HG03439 (cell line): ENCODE data around the gene DGLUCY.
A peak's percentile ranks its signal among the peaks of the same experiment; 100 is the strongest.
"Not testable (repeated sequence)": the region's sequence is repeated elsewhere in the genome, so short reads cannot be mapped to it uniquely, and the experiment has no call there.

Experiments used
- ATAC-seq: cut with Tn5 transposase; IDR thresholded peaks from one replicate; pipeline ENCODE4 v1.9.1; 2021; ENCODE audit warnings: mild to moderate bottlenecking, moderate library complexity; ENCODE audit not compliant: unreplicated experiment

DGLUCY gene

GRCh38 chr14:91103116-91103515, 10.8 kb upstream of the DGLUCY start:
- ATAC-seq = no peak

- ATAC-seq = no peak
Measured at GRCh38 chr14:91108941-91109611, 4.8 kb upstream of the DGLUCY start.

- ATAC-seq = no peak
Measured at GRCh38 chr14:91111443-91111842, 2.4 kb upstream of the DGLUCY start.

GRCh38 chr14:91112194-91112593, 1.7 kb upstream of the DGLUCY start:
- no peak for ATAC-seq

DNA sequence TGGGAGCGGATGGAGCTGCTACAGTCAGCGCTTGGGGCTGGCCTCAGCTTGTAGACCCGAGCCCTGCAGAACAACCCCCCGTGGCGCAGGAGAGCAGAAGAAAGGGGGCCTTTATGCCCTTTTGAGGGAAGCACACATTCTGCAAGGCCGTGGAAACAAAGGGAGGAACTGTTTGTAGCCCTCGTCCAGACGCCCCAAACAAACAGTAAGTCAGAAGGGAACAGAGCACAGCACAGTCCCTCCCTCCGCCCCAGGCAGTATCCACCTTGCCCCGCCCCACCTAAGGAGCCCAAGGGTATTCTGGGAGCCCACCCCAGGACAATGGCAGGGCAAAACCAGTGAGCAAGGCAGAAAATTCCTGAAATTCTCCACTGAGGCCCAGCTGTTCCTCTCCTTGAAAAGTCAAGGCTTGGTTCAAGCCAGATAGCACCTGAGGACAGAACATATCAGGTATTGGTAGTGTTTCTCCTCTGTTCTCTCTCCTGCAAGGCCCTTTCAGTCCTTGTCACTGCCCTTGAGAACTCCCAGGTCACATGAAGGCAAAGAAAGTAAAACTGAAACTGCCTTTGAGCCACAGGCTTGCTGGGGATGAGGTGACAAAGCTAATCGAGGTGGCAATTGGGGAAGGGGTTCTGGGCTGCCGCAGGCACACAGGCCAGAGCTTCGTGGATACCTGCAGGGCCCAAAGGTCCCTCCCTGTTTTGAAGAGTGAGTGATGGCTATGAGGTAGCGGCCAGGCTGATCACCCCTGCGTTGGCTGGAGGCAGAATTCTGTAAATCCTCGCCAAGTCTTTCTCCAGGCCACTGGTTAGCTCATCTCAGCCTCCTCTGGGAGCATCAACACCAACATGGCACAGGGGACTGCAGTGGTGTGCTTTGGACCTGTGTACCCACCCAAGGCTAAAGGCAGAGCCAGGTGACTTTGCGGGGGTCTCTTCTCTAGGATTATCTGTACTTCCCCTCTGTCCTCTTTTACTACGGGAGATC, 499 bp downstream of the DGLUCY start:
- ATAC-seq = peak; percentile 70

GRCh38 chr14:91115986-91116770, 2.3 kb downstream of the DGLUCY start:
- ATAC-seq = no peak

- ATAC-seq = no peak
Measured at GRCh38 chr14:91116913-91117588, 3.2 kb downstream of the DGLUCY start.

- no peak for ATAC-seq
Measured at GRCh38 chr14:91117960-91118359, 4.1 kb downstream of the DGLUCY start.

- ATAC-seq = no peak
Measured at GRCh38 chr14:91118511-91119068, 4.7 kb downstream of the DGLUCY start.

GRCh38 chr14:91119556-91120311, 5.9 kb downstream of the DGLUCY start:
- ATAC-seq = no peak

DNA sequence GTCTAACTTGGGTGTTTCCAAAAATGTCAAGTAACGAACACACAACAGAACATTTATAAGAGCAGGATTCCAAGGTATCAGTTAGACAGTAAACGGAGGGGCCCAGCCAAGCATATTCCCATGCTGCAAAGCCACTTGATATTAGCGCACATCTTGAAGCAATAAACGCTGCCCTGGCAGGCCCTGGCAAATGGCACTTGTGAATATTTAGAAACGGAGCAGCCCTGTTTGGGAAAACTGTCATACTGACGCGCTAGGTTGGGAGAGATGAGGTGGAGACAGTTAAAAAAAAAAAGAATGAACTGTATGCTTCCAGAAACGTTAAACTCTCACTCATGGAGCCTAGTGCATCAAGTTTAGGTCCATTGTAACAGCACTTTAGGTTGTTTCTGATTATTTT, 9.3 kb downstream of the DGLUCY start:
- ATAC-seq = no peak

GRCh38 chr14:91124406-91125270, 10.8 kb downstream of the DGLUCY start:
- not testable (repeated sequence) for ATAC-seq

- no peak for ATAC-seq
Measured at GRCh38 chr14:91125271-91125660, 11.4 kb downstream of the DGLUCY start.

DNA sequence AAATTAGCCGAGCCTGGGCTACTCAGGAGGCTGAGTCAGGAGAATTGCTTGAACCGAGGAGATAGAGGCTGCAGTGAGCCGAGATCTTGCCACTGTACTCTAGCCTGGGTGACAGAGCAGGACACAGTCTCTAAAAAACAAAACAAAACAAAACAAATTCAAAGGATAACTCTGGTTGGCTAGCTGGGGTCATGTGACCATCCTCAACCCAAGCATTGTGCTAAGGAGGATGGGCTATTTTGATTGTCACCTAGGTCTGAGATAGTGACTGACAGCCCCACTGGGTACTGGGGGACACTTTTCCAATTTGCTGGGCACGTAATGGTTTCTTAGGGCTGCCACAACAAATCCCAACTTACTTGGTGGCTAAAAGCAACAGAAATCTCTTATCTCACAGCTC, 11.9 kb downstream of the DGLUCY start:
- no peak for ATAC-seq

DNA sequence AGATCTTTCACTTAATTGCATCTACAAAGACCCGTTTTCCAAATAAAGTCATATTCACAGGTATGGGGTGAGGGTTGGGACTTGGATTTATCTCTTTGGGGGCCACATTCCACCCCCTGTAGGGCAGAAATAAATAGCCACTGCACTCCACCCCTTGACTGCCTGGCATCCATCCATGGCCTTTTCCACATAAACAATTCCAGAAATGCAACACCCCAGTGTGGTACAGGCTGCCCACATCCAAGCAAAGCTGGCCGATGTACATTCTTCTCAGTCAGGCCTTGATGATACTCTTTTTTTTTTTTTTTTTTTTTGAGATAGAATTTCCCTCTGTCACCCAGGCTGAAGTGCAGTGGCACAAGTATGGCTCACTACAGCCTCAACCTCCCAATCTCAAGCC, 12.9 kb downstream of the DGLUCY start:
- ATAC-seq = no peak

DNA sequence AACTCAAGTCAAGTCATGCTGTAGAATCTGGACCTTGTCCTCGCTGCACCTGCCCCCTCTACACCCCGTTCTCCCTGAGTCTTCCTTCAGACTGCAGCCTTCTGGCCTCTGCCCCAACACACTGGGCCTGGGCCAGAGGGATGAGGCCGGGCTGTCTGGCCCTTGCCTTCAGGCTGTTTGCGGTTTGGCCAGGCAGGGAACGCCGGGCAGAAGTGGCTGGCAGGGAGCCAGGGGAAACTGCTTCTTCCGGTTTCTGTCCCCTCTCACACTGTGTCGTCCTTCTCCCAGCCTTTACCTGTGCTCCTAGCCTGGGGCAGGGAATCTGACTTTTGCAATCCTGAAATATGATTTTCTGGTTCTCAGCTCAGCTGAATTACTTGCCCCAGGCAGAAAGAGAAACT, 13.5 kb downstream of the DGLUCY start:
- no peak for ATAC-seq

DNA sequence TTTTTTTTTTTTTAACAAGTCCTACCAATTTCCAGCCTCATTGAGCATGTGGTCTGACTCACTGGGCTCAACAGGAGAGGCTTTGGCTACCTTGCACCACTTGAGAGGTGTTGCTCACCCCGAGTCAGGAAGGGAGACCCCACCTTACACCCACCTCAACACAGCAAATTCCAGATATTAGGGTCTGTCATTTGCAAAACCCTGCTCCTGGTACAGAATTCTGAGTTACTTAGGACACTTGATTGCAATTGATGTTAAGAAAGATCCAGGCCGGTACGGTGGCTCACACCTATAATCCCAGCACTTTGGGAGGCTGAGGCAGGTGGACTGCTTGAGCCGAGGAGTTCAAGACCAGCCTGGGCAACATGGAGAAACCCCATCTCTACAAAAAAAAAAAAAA, 14.1 kb downstream of the DGLUCY start:
- no peak for ATAC-seq

GRCh38 chr14:91128699-91129098, 14.8 kb downstream of the DGLUCY start:
- no peak for ATAC-seq

GRCh38 chr14:91129261-91129660, 15.4 kb downstream of the DGLUCY start:
- ATAC-seq = no peak
